22Rv1 (cell line): ENCODE measurements around the gene FAM83F.

Source experiments
- H3K27ac ChIP-seq: fragments of 450-650 bp; 2 replicates; pipeline ENCODE4 v1.5.1; 2017
- CTCF ChIP-seq: fragments of 450-650 bp; IDR thresholded peaks from 2 replicates; pipeline ENCODE4 v1.5.1; 2017; ENCODE audit warnings: mild to moderate bottlenecking
- ZFX ChIP-seq: fragments of 450-650 bp; IDR thresholded peaks from 2 replicates; pipeline ENCODE4 v1.6.1; 2017; ENCODE audit warnings: antibody characterized with exemption, borderline replicate concordance

The FAM83F gene

GRCh38 chr22:39952347-39952746, 42.4 kb upstream of the FAM83F start:
- TF ChIP-seq ZFX: no peak
- TF ChIP-seq CTCF: no peak

GRCh38 chr22:39953101-39953500, 41.7 kb upstream of the FAM83F start:
- TF ChIP-seq ZFX (no peak), CTCF (no peak)
- no peak overlapping the region for H3K27ac ChIP-seq

More at GRCh38 chr22:39952347-39952746, 42.4 kb upstream of the FAM83F start:
- no peak overlapping the region for H3K27ac ChIP-seq

GRCh38 chr22:39954584-39955055, 40.1 kb upstream of the FAM83F start:
- TF ChIP-seq CTCF (no peak), ZFX (no peak)

GRCh38 chr22:39955675-39956074, 39.1 kb upstream of the FAM83F start:
- TF ChIP-seq ZFX: no peak
- TF ChIP-seq CTCF: no peak
- no peak overlapping the region for H3K27ac ChIP-seq

More at GRCh38 chr22:39954584-39955055, 40.1 kb upstream of the FAM83F start:
- no peak overlapping the region for H3K27ac ChIP-seq

- H3K27ac ChIP-seq: no peak overlapping the region
- TF ChIP-seq ZFX: no peak
Observed at GRCh38 chr22:39956932-39957664, 37.7 kb upstream of the FAM83F start.

- TF ChIP-seq CTCF: no peak
- no peak for TF ChIP-seq ZFX
- H3K27ac ChIP-seq: no peak overlapping the region
Observed at GRCh38 chr22:39958009-39958711, 36.6 kb upstream of the FAM83F start.

- H3K27ac ChIP-seq: no peak overlapping the region
- no peak for TF ChIP-seq CTCF
- TF ChIP-seq ZFX: no peak
Observed at GRCh38 chr22:39958949-39959639, 35.7 kb upstream of the FAM83F start.
